Measurements from ENCODE around the gene GOLT1A.
A peak's percentile ranks its signal among the peaks of the same experiment; 100 is the strongest.

Gene GOLT1A

GRCh38 chr1:204213668-204214662 lies at the start of gene GOLT1A:
GOLT1A (minus strand) TSS chr1:204213988; CDS start chr1:204213906, 82 bp downstream.
- no peak for DNase-seq (ENCODE audit: low read depth in 1 of 2, low spot score in 1 of 2)

GRCh38 chr1:204263254-204263910 lies 49.6 kb upstream of the GOLT1A start:
- no peak for DNase-seq (ENCODE audit: low read depth in 1 of 2, low spot score in 1 of 2)

- no peak for DNase-seq (ENCODE audit: low read depth in 1 of 2, low spot score in 1 of 2)
Measured at GRCh38 chr1:204262506-204263253, 48.9 kb upstream of the GOLT1A start.

GRCh38 chr1:204261746-204262505 lies 48.1 kb upstream of the GOLT1A start:
- DNase-seq (ENCODE audit: low read depth in 1 of 2, low spot score in 1 of 2): no peak

GRCh38 chr1:204261266-204261665 lies 47.5 kb upstream of the GOLT1A start:
- DNase-seq (ENCODE audit: low read depth in 1 of 2, low spot score in 1 of 2): no peak

- DNase-seq (ENCODE audit: low read depth in 1 of 2, low spot score in 1 of 2): no peak
Measured at GRCh38 chr1:204260601-204261197, 46.9 kb upstream of the GOLT1A start.

- DNase-seq (ENCODE audit: low read depth in 1 of 2, low spot score in 1 of 2): no peak
Measured at GRCh38 chr1:204259782-204260181, 46.0 kb upstream of the GOLT1A start.

GRCh38 chr1:204259196-204259595 lies 45.4 kb upstream of the GOLT1A start:
- DNase-seq (ENCODE audit: low read depth in 1 of 2, low spot score in 1 of 2): no peak

GRCh38 chr1:204258213-204259115 lies 44.7 kb upstream of the GOLT1A start:
- peak; percentile 3 to 12 for DNase-seq (ENCODE audit: low read depth in 1 of 2, low spot score in 1 of 2)

- DNase-seq (ENCODE audit: low read depth in 1 of 2, low spot score in 1 of 2): no peak
Measured at GRCh38 chr1:204257446-204257845, 43.7 kb upstream of the GOLT1A start.

- no peak for DNase-seq (ENCODE audit: low read depth in 1 of 2, low spot score in 1 of 2)
Measured at GRCh38 chr1:204256531-204256930, 42.7 kb upstream of the GOLT1A start.

GRCh38 chr1:204255966-204256365 lies 42.2 kb upstream of the GOLT1A start:
- no peak for DNase-seq (ENCODE audit: low read depth in 1 of 2, low spot score in 1 of 2)

GRCh38 chr1:204255225-204255624 lies 41.4 kb upstream of the GOLT1A start:
- DNase-seq (ENCODE audit: low read depth in 1 of 2, low spot score in 1 of 2): no peak

- no peak for DNase-seq (ENCODE audit: low read depth in 1 of 2, low spot score in 1 of 2)
Measured at GRCh38 chr1:204254031-204254661, 40.4 kb upstream of the GOLT1A start.

GRCh38 chr1:204251926-204252689 lies 38.3 kb upstream of the GOLT1A start:
- DNase-seq (ENCODE audit: low read depth in 1 of 2, low spot score in 1 of 2): no peak

GRCh38 chr1:204251286-204251685 lies 37.5 kb upstream of the GOLT1A start:
- no peak for DNase-seq (ENCODE audit: low read depth in 1 of 2, low spot score in 1 of 2)

GRCh38 chr1:204250428-204251030 lies 36.7 kb upstream of the GOLT1A start:
- no peak for DNase-seq (ENCODE audit: low read depth in 1 of 2, low spot score in 1 of 2)
